SK-N-DZ (cell line): ENCODE results near the gene NPIPA3. TPM values are rescaled to one million over a fixed set of nuclear protein-coding genes. Genes with fewer than 3 reads are reported as not detected.
"Not testable (repeated sequence)": the region's sequence is repeated elsewhere in the genome, so short reads cannot be mapped to it uniquely, and the experiment has no call there.

Experiments
- DNase-seq: peaks from one replicate; pipeline ENCODE4 v3.0.0-alpha.2; 2015; ENCODE audit warnings: low spot score
- polyA plus RNA-seq, 2 experiments: library from polyadenylated mRNA; depleted of rRNA; stranded (reverse); fragments of >200 nt; gene quantifications; 2 replicates each; pipeline ENCODE4 v1.2.3, GENCODE V29; 2014

The NPIPA3 gene
- polyA plus RNA-seq (2014; cell fraction: cytosol; rRNA removed): 0.77 and 1.3 TPM in 2 replicates
- polyA plus RNA-seq (2014; cell fraction: nucleus; rRNA removed): 4.7 and 5.8 TPM in 2 replicates

- DNase-seq: not testable (repeated sequence)
These were observed at the start of gene NPIPA3 for GRCh38 chr16:14703156-14704011. NPIPA3 (plus strand) TSS chr16:14703411; CDS start chr16:14708944, 5,533 bp downstream.

DNA sequence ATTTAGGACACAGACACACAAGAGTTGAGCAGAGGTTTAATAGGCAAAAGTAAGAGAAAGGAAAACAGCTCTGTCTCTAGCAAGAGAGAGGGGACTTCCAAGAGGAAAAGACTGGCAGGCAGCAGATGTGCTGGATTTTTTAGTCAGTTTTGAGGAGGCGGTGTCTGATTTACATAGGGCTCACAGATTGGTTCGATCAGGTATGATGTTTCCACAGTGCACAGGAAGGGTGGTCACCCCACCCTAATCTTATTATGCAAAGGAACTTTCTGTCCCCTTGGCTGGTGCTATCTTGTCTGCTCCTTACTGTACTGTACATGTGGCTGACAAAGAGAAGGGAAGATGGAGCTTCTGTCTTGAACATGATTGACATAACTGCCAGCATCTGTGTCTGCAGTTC is 45.1 kb upstream of the NPIPA3 start:
- peak; percentile 90 for DNase-seq

- no peak for DNase-seq
These were observed 35.6 kb upstream of the NPIPA3 start for GRCh38 chr16:14667347-14668266.

- DNase-seq: no peak
These were observed 34.5 kb upstream of the NPIPA3 start for GRCh38 chr16:14668556-14669223.

GRCh38 chr16:14669776-14670175 is 33.4 kb upstream of the NPIPA3 start:
- DNase-seq: no peak

GRCh38 chr16:14672403-14672971 is 30.7 kb upstream of the NPIPA3 start:
- no peak for DNase-seq

DNA sequence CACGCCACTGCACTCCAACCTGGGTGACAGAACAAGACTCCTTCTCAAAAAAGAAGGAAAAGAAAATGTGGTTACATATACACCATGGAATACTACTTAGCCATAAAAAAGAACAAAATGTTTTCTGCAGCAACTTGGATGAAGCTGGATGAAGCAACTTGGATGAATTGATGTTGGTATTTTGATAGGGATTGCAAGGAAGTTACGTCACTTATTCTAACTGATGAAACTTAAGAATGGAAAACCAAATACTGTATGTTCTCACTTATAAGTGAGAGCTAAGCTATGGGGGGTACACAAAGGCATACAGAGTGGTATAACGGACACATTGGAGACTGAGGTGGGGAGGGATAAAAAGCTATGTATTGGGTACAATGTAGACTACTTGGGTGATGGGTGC is 26.6 kb upstream of the NPIPA3 start:
- no peak for DNase-seq

- no peak for DNase-seq
These were observed 25.6 kb upstream of the NPIPA3 start for GRCh38 chr16:14677627-14678026.

- no peak for DNase-seq
These were observed 24.3 kb upstream of the NPIPA3 start for GRCh38 chr16:14678748-14679497.

GRCh38 chr16:14680396-14680795 is 22.8 kb upstream of the NPIPA3 start:
- DNase-seq: not testable (repeated sequence)

DNA sequence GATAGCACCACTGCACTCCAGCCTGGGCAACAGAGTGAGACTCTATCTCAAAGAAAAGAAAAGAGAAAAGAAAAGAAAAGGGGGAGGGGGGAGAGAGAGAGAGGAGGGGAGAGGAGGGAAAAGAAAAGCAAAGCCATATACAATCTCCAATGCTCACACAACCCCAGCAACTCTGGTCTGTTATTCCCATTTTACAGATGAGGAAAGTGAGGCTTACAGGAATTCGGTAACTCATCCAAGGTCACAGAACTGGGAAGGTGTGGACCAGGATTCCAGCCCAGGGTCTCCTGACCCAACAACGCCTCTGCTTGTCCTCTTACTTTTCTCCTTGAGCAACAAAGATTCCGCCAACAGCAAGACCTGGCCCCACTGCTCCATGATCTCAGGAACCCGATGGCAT is 22.1 kb upstream of the NPIPA3 start:
- no peak for DNase-seq

GRCh38 chr16:14682121-14682520 is 21.1 kb upstream of the NPIPA3 start:
- no peak for DNase-seq

DNA sequence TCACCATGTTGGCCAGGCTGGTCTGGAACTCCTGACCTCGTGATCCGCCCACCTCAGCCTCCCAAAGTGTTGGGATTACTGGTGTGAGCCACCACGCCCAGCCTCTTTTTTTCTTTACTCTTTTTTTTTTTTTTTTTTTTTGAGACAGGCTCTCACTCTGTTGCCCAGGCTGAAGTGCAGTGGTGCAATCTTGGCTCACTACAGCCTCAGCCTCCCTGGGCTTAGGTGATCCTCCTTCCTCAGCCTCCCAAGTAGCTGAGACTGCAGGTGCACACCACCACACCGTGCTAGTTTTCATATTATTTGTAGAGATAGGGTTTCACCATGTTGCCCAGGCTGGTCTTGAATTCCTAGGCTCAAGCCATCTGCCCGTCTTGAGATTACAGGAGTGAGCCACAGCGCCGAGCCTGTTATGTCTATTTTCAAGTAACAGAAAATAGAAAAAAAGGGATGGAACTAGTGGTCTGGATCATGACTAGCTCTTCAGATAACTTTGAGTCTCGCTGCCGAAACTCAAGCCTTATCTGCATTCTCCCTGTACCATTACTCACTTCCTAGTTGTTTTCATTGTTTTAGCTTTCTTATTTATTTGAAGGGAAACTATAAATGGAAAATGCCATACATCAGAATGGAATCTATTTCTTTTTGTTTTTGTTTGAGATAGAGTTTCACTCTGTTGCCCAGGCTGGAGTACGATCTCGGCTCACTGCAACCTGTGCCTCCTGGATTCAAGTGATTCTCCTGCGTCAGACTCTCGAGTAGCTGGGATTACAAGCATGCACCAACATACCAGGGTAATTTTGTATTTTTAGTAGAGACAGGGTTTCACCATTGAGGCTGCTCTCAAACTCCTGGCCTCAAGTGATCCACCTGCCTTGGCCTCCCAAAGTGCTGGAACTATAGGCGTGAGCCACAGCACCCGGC is 17.1 kb upstream of the NPIPA3 start:
- DNase-seq: not testable (repeated sequence)

DNA sequence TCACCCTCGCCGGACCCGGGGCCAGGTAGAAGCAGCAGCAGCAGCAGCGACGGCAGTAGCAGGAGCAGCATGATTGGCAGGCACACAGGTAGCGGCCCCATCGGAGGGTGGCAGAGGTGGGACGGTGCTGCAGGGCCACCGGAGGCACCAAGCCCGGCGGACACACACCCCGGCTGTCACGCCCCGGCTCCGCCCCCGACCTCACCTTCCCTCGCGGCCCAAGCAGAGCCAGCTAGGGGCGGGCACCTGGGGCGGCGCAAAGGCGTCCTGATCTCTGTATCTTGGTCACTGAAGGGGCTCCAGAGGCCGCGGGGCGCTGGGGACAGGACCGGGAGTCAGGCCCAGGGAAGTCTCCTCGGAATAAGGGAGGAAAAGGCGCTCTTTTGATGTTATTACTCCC is 9.1 kb upstream of the NPIPA3 start, which contains the start of gene PLA2G10:
PLA2G10 (minus strand) TSS at position 180 of the 400 bp plus-strand sequence; CDS start at position 101, 79 bp downstream.
- not testable (repeated sequence) for DNase-seq

DNA sequence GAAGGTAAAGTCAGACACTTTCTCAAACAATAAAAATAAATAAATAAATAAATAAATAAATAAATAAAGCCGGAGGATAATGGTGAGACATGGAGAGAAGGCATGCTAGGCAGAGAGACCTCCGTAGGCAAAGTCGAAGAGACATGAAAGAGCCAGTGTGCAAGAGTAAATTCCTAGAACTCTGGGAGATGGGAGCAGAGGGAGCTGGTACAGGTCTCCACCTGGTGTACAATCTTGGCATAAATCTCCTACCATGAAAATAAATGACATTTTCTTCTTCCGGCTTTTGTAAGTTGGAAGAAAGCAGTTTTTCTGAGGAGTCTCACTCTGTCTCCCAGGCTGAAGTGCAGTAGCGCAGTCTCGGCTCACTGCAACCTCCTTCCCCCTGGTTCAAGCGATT is 1.4 kb upstream of the NPIPA3 start:
- not testable (repeated sequence) for DNase-seq

DNA sequence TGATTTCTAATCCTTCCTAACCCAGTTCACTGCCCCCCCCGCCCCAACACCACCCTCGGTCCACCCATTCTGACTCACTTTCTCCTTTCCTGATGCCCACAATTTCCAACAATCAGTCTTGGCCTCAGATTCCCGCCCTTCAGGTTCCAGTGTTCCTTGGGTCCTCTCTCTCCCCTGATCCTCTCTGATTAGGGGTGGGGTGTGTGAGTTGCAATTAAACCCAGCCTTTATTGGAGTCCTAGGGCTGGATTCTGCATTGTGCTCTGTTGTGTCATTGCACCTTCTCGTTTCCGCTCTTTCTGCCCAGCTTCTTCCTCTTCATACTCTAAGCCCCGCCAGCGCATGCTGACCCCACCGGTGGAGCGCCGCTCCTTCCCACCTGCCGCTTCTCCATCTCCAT is 539 bp upstream of the NPIPA3 start:
- DNase-seq: not testable (repeated sequence)

GRCh38 chr16:14733233-14733632 is 30.0 kb downstream of the NPIPA3 start:
- not testable (repeated sequence) for DNase-seq

DNA sequence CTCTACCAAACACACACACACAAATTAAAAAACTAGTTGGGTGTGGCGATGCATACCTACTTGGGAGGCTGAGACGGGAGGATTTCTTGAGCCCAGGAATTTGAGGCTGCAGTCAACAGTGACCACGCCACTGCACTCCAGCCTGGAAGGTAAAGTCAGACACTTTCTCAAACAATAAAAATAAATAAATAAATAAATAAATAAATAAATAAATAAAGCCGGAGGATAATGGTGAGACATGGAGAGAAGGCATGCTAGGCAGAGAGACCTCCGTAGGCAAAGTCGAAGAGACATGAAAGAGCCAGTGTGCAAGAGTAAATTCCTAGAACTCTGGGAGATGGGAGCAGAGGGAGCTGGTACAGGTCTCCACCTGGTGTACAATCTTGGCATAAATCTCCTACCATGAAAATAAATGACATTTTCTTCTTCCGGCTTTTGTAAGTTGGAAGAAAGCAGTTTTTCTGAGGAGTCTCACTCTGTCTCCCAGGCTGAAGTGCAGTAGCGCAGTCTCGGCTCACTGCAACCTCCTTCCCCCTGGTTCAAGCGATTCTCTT is 37.7 kb downstream of the NPIPA3 start:
- DNase-seq: not testable (repeated sequence)

- not testable (repeated sequence) for DNase-seq
These were observed 38.6 kb downstream of the NPIPA3 start for GRCh38 chr16:14741794-14742193.
